ENCODE results near the gene ANKRD50. TPM values are rescaled to one million over a fixed set of nuclear protein-coding genes. Genes with fewer than 3 reads are reported as not detected.

The ANKRD50 gene, protein sequence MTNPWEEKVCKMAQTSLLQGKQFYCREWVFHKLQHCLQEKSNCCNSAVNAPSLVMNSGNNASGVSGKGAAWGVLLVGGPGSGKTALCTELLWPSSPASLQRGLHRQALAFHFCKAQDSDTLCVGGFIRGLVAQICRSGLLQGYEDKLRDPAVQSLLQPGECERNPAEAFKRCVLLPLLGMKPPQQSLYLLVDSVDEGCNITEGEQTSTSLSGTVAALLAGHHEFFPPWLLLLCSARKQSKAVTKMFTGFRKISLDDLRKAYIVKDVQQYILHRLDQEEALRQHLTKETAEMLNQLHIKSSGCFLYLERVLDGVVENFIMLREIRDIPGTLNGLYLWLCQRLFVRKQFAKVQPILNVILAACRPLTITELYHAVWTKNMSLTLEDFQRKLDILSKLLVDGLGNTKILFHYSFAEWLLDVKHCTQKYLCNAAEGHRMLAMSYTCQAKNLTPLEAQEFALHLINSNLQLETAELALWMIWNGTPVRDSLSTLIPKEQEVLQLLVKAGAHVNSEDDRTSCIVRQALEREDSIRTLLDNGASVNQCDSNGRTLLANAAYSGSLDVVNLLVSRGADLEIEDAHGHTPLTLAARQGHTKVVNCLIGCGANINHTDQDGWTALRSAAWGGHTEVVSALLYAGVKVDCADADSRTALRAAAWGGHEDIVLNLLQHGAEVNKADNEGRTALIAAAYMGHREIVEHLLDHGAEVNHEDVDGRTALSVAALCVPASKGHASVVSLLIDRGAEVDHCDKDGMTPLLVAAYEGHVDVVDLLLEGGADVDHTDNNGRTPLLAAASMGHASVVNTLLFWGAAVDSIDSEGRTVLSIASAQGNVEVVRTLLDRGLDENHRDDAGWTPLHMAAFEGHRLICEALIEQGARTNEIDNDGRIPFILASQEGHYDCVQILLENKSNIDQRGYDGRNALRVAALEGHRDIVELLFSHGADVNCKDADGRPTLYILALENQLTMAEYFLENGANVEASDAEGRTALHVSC (N-terminal part only)
- total RNA-seq: 10 to 100 TPM; 14.6 to 35.0 (median 19.3) TPM

DNA sequence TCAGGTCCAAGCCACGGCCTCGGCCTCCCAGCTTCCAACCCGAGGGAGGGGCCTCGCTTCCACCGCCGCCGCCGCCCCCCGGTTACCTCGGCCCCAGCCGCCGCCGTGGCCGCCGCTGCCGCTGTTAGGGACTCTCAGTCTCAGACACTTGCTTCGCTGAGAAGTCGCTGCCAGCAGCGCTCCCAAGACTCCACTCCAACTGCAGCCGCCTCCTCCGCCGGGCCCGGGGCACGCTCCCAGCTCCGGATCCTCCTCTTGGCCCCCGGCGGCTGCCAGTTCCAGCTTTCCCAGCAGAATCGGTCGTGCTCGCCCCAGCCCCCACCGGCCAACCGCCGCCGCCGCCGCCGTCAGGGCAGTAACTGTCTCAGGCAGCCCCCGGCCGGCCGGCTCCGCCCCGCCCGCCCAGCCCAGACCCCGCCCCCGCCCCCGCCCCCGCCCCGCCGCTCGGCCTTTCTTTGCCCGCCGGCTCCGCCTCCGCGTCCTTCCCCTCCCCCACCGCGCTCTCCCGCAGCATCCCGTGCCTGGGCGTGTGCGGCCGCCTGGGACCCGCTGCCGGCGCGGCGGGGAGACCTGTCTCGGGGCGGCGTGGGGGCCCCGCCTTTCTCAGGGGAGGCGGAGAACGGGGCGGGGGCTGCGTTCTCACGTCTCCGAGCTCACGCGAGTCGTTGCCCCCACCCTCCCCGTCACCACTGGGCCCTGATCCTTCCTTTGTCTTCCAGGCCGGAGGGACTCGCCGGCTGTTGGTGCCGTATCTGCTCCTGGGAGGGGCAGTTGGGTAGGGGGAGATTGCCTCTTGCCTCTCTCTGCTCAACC lies at the start of gene ANKRD50:
Gene ANKRD50 (minus strand): TSS at position 361 of the 813 bp plus-strand sequence. CDS start 2,221 bp downstream, outside the sequence.
- Histone ChIP-seq H3K27ac (peak within 1 kb of the TSS; percentile 98 to 99), H3K4me3 (peak within 1 kb of the TSS; percentile 67 to 93 (median 87)), H3K27me3 (no peaks in the 10 kb centered on the region), H3K9me3 (no peaks in the 10 kb centered on the region), H3K36me3 (no peaks in the 10 kb centered on the region), H3K4me1 (peaks cover 0 to 7% of the 10 kb centered on the region in 2 donors)
- peak; percentile 85 to 89 for DNase-seq (ENCODE audit: low spot score in 2 of 2)
- intact Hi-C loops (cut with DNase I; ENCODE audit: low total_unique reads): no loop called here
- TF ChIP-seq POLR2A (IDR thresholded peaks at IDR 0.05): peak; percentile 73
- TF ChIP-seq POLR2AphosphoS5 (IDR thresholded peaks at IDR 0.05): peak; percentile 65 to 88 (median 82)
- TF ChIP-seq, protein P1, sequence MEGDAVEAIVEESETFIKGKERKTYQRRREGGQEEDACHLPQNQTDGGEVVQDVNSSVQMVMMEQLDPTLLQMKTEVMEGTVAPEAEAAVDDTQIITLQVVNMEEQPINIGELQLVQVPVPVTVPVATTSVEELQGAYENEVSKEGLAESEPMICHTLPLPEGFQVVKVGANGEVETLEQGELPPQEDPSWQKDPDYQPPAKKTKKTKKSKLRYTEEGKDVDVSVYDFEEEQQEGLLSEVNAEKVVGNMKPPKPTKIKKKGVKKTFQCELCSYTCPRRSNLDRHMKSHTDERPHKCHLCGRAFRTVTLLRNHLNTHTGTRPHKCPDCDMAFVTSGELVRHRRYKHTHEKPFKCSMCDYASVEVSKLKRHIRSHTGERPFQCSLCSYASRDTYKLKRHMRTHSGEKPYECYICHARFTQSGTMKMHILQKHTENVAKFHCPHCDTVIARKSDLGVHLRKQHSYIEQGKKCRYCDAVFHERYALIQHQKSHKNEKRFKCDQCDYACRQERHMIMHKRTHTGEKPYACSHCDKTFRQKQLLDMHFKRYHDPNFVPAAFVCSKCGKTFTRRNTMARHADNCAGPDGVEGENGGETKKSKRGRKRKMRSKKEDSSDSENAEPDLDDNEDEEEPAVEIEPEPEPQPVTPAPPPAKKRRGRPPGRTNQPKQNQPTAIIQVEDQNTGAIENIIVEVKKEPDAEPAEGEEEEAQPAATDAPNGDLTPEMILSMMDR (IDR thresholded peaks at IDR 0.05): no peak

DNA sequence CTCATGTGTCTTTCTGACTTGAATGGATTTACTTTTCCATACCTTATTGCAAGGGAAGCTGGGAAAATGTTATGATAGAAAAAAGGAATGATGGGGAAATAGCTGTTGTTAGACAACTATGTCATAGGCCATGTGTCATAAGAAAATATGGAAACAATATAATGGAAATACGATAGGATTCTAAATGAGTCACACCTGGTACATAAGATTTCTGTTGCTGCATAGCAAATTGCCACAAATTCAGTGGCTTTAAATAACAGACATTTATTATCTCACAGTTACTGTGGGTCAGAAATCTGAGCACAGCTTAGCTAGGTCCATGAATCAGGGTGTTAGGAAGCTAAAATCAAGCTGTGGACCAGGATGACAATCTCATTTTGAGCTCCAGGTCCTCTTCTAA lies 44.6 kb upstream of the ANKRD50 start:
- intact Hi-C loops (cut with DNase I; ENCODE audit: low total_unique reads): no loop called here
- no peak overlapping the region for H3K4me3 ChIP-seq
- H3K4me1 ChIP-seq: no peaks in the 10 kb centered on the region
- no peaks in the 10 kb centered on the region for H3K27me3 ChIP-seq
- no peaks in the 10 kb centered on the region for H3K9me3 ChIP-seq
- no peaks in the 10 kb centered on the region for H3K36me3 ChIP-seq
- no peak for DNase-seq (ENCODE audit: low spot score in 2 of 2)
- H3K27ac ChIP-seq: no peak overlapping the region
- TF ChIP-seq, protein P1 (IDR thresholded peaks at IDR 0.05): no peak
- TF ChIP-seq POLR2AphosphoS5 (IDR thresholded peaks at IDR 0.05): no peak
- TF ChIP-seq POLR2A (IDR thresholded peaks at IDR 0.05): no peak

DNA sequence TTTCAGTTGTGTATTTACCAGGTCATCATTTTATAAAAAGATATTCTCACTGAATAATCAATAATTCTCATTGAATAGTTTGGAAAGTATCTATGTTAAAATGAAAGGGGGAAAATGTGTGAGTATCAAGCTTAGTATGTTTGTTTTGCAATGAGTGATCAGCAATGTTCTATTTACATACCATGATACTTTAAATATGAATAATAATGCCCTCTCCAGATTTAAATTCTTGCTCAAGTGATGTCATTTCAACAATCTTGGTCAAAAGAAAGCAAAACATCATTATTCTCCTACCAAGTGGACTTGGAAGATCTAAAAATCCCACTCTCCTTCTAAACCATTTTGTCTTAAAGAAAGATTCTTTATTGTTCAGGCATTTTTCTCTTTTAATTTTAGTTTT lies 42.1 kb upstream of the ANKRD50 start:
- Histone ChIP-seq H3K27me3 (no peaks in the 10 kb centered on the region), H3K27ac (no peak overlapping the region), H3K4me1 (no peaks in the 10 kb centered on the region), H3K9me3 (no peaks in the 10 kb centered on the region), H3K36me3 (no peaks in the 10 kb centered on the region), H3K4me3 (no peak overlapping the region)
- intact Hi-C loops (cut with DNase I; ENCODE audit: low total_unique reads): no loop called here
- TF ChIP-seq, protein P1 (IDR thresholded peaks at IDR 0.05): no peak
- TF ChIP-seq POLR2AphosphoS5 (IDR thresholded peaks at IDR 0.05): no peak
- TF ChIP-seq POLR2A (IDR thresholded peaks at IDR 0.05): no peak
- DNase-seq (ENCODE audit: low spot score in 2 of 2): no peak

DNA sequence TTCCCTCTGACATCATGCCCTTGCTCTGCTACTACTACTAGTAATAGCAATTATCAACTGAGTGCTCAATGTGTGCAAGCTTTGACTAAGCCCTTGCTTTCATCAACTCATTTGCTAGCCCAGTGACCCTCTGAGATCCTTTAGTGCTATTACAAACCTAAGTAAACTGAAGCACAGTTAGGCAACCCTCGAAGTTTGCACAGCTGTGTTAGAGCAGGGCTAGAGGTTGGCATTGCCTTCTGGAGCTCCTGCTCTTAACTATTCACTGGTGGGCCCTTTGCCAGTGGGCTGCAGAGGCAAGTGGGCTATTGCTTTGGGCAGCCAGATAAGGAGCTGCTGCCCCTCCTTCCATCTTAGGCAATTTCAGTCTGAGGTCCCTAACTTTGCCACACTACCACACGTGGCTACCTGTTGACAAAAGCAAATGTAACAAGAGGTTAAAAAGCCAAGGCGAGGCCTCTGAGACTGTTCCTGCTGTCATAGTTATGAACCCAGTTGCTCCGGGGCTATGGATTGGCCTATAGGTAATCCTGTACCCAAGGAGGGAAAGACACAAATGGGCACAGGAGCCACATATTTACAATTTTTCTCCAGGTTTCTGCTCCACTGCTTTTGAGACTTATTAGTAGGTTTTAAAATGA lies 41.5 kb upstream of the ANKRD50 start:
- H3K9me3 ChIP-seq: no peaks in the 10 kb centered on the region
- TF ChIP-seq, protein P1 (IDR thresholded peaks at IDR 0.05): no peak
- TF ChIP-seq POLR2AphosphoS5 (IDR thresholded peaks at IDR 0.05): no peak
- no peak for TF ChIP-seq POLR2A (IDR thresholded peaks at IDR 0.05)
- no peak overlapping the region for H3K4me3 ChIP-seq
- H3K36me3 ChIP-seq: no peaks in the 10 kb centered on the region
- no peak for DNase-seq (ENCODE audit: low spot score in 2 of 2)
- H3K4me1 ChIP-seq: no peaks in the 10 kb centered on the region
- H3K27me3 ChIP-seq: no peaks in the 10 kb centered on the region
- intact Hi-C loops (cut with DNase I; ENCODE audit: low total_unique reads): no loop called here
- H3K27ac ChIP-seq: no peak overlapping the region
